ENCODE measurements around the gene RASA2.
"Not testable (repeated sequence)": the region's sequence is repeated elsewhere in the genome, so short reads cannot be mapped to it uniquely, and the experiment has no call there.

The RASA2 gene

DNA sequence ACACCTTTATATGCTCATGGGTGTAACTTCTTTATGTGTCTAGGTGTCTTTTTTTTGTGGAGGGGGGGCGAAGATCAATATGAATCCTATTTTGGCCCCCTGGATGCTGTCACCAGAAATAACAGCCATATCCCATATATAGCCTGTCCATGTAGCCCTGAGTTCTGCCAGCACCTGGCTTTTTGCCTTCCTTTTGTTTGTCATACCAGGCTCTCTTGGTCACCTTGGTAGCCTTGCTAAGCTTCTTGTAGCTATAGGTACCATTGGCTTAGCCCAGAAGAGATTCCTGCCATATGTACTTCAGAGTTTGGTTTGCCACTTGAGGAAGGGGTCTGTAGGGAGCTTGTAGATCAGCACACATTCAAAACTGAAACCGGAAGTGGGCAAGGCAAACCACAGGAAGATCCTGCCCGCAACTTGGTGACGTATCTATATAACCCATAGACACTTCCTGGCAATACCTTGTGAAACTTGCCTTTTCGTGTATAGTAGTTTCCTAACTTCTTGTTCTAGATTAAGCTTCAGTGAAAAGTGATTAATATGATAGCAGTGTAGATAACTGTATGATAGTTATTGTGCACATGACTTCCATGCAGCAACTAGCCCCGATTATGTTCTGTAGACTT is 11.9 kb downstream of the RASA2 start:
- no peak for DNase-seq (ENCODE audit: low spot score)

GRCh38 chr3:141499284-141499683 is 12.5 kb downstream of the RASA2 start:
- no peak for DNase-seq (ENCODE audit: low spot score)

GRCh38 chr3:141499965-141500364 is 13.1 kb downstream of the RASA2 start:
- DNase-seq (ENCODE audit: low spot score): no peak

GRCh38 chr3:141500397-141500796 is 13.6 kb downstream of the RASA2 start:
- DNase-seq (ENCODE audit: low spot score): no peak

- no peak for DNase-seq (ENCODE audit: low spot score)
These were observed 18.3 kb downstream of the RASA2 start for GRCh38 chr3:141505166-141505565.

GRCh38 chr3:141506071-141506470 is 19.2 kb downstream of the RASA2 start:
- no peak for DNase-seq (ENCODE audit: low spot score)

- no peak for DNase-seq (ENCODE audit: low spot score)
These were observed 20.7 kb downstream of the RASA2 start for GRCh38 chr3:141507392-141508066.

- DNase-seq (ENCODE audit: low spot score): no peak
These were observed 21.2 kb downstream of the RASA2 start for GRCh38 chr3:141508067-141508436.

- DNase-seq (ENCODE audit: low spot score): no peak
These were observed 24.5 kb downstream of the RASA2 start for GRCh38 chr3:141511361-141511760.

GRCh38 chr3:141514382-141514781 is 27.6 kb downstream of the RASA2 start:
- DNase-seq (ENCODE audit: low spot score): no peak

GRCh38 chr3:141519587-141519986 is 32.8 kb downstream of the RASA2 start:
- DNase-seq (ENCODE audit: low spot score): no peak

DNA sequence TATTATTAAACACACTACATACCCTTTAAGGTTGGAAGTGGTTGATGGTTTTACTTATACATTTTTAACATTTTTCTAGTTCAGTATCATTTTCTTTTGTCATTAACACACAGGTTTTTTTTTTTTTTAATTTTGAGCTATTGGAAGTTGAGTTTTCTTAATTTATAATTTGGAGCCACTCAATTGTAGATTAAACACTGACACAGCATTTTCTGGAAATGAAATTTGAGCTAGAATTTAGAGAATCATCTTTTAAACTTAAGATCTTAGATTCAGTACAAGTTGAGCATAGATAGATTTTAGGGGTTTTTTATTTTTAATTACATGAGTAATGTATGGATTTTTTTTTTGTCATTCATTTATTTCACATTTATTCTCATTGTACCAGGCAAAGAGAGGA is 35.0 kb downstream of the RASA2 start:
- no peak for DNase-seq (ENCODE audit: low spot score)

- DNase-seq (ENCODE audit: low spot score): no peak
These were observed 37.0 kb downstream of the RASA2 start for GRCh38 chr3:141523615-141524375.

DNA sequence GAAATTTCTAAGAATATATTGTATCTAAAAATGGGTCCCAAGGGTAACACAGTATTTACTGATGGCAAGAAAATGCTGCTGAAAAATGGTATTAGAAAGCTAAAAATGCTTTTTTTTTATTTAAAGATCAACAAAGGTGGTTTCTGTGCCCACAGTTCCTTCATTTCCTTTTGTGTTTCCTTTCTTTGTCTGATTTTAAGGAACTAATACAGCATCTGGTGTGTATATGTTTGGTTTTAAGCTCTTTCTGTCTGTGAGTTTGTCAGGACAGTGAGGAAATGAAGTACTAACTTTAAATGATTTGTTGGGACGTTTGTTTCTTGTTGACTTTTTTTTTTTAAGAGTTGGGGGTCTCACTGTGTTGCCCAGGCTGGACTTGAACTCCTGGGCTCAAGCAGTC is 38.2 kb downstream of the RASA2 start:
- DNase-seq (ENCODE audit: low spot score): no peak

- DNase-seq (ENCODE audit: low spot score): no peak
These were observed 39.0 kb downstream of the RASA2 start for GRCh38 chr3:141525814-141526213.

DNA sequence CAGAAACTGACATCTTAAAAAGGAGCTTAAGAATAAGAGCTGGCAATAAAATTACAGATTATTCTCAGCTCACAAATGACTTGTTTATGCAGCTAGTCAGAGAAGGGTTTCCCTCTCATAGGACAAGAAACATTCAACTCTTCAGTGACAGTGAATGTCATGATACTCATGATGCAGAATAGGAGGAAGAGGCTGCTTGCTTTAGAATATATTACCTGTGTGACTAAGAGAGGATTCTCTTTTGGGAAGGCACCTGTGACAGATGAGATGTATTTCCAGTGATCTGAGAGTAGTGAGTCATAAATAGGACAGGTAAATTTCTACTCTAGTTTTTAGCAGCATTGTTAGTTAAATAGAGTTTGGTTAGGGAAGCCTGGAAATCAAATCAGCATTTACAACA is 39.9 kb downstream of the RASA2 start:
- no peak for DNase-seq (ENCODE audit: low spot score)

GRCh38 chr3:141528800-141529199 is 42.0 kb downstream of the RASA2 start:
- DNase-seq (ENCODE audit: low spot score): no peak

- DNase-seq (ENCODE audit: low spot score): no peak
These were observed 42.4 kb downstream of the RASA2 start for GRCh38 chr3:141529256-141529655.

- DNase-seq (ENCODE audit: low spot score): no peak
These were observed 43.0 kb downstream of the RASA2 start for GRCh38 chr3:141529717-141530414.

GRCh38 chr3:141530415-141530768 is 43.6 kb downstream of the RASA2 start:
- no peak for DNase-seq (ENCODE audit: low spot score)

- no peak for DNase-seq (ENCODE audit: low spot score)
These were observed 45.8 kb downstream of the RASA2 start for GRCh38 chr3:141532609-141533008.

DNA sequence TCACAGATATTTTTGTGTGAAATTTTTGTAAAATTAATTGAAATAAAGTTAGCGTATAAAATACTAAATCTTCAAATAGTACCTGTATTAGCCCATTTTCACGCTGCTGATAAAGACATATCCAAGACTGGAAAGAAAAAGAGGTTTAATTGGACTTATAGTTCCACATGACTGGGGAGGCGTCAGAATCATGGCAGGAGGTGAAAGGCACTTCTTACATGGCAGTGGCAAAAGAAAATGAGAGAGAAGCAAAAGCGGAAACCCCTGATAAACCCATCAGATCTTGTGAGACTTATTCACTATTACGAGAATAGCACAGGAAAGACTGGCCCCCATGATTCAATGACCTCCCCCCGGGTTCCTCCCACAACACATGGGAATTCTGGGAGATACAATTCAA is 49.2 kb downstream of the RASA2 start:
- not testable (repeated sequence) for DNase-seq (ENCODE audit: low spot score)

DNA sequence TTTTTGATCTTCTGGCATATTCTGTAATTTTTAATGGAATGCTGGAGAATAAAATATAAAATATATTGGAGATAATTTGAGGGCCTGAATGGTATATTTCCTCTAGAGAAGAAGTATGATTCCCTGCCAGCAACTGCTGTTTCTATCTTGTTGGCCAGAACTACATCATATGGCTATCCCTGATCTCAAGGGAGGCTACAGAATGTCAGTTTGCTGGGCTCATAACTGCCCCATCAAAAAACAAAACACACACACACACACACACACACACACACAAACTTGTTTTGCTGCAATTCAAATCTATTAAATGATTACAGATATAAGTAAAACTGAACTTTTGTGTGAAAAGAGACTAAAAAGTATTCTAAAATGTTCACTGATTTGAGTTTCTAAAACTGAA is 51.0 kb downstream of the RASA2 start:
- no peak for DNase-seq (ENCODE audit: low spot score)
